GM19043 (cell line): ENCODE data around the gene ABL2.
"Not testable (repeated sequence)": the region's sequence is repeated elsewhere in the genome, so short reads cannot be mapped to it uniquely, and the experiment has no call there.

Experiments
- ATAC-seq: cut with Tn5 transposase; IDR thresholded peaks from one replicate; pipeline ENCODE4 v1.9.1; 2021; ENCODE audit warnings: low read depth; ENCODE audit not compliant: unreplicated experiment

The ABL2 gene

DNA sequence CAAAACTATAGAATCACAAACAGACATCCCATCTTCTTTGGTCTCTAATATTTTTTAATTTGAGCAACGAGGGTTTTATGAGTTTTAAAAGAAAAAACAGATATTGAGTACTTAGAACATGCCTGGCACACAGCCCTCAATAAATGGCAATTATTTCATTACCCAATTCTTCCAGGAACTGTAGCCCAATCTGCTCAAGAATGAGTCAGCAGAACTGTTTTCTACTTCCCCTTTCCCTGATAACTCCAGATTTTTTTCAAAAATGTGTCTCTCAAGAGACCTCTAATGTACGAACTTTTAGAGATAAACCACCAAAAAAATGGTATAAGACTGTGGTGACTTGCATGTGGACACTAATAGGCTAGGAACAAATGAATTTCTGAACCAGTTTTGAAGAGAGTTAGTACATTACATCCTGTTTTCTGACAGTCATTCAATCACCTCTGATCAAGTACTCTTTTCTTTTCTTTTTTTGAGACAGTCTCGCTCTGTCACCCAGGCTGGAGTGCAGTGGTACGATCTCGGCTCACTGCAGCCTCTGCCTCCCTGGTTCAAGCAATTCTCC is 11.5 kb downstream of the ABL2 start:
- ATAC-seq = no peak

DNA sequence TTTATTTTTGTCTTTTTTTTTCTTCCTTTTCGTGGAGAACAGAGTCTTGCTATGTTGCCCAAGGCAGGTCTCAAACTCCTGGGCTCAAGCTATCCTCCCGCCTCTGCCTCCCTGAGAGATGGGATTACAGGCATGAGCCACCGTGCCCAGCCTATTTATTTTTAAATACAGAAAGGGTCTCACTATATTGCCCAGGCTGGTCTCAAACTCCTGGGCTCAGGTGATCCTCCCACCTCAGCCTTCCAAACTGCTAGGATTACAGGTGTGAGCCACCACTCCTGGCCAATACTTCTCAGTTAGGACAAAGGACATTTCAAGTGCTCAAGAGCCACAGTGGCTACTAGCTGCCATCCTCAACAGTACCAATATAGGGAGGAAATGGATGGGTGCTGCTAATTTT is 16.2 kb downstream of the ABL2 start:
- ATAC-seq = not testable (repeated sequence)

DNA sequence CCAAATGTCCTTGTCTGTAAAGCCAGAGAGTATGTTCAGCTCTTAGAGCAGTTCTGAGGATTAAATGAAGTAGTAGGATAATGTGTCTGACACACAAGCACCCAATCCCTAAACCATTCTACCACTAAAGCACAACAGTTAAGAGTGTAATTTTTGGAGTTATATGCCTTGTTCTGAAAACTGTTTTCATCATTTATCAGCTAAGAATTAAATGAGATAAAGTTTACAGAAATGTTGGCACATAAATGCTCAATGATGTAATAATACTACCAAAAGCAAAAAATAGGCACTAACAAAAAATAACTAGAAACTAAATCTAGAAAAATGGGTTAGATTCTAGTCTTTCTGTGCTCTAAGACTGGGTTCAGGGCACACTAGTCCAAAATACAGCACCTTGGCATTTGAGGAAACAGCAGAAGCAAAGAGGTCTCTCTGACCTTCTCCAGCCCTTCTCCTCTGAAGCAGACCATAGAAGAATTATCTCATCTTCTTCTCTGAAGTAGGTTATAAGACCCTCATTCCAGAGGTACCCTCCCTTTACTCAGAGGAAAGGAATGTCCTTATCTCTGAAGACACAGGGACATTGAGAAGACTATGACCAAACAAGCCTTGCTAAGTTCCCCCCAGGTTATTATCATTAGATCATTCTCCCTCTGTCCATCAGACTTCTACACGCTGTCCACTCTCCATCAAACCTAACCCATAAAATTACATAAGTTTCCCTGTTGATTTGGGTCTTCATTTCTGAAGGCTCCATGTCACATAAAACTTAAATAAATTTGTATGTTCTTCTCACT is 20.6 kb downstream of the ABL2 start:
- ATAC-seq = no peak

DNA sequence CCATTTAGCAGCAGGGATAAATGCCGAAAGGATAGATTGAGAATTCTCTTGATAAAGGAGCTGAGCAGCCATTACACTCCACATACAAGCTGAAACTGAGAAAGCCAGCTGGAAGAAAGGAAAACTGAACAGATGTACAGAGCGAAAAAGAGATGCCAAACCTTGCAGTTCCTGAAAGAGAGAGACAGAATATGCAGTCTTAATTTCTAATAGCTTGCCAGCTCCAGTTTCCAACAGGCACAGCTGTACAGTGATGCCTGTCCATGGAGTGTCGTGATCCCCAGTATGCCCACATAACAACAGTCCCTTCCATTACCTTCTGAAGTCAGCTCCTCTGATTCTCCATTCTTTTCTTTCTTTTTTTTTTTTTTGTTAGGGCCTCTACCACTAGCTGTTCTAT is 22.7 kb downstream of the ABL2 start:
- ATAC-seq = no peak

DNA sequence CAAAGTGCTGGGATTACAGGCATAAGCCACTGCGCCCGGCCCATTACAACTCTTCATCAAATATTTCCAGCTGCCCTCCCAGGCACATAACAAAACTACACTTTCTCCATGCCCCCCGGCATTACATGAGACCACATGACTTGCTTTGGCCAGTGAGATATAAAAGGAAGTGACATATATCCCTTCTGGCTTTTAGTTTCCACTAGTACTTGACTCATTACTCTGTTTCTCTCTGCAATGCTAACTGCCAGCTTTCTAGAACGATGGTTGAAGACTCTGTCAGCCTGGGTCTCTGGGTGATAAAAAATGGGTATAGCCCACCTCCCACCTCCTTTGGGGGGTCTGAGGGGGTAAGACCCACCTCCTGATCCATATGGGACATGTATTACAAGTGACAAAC is 24.2 kb downstream of the ABL2 start:
- ATAC-seq = no peak

DNA sequence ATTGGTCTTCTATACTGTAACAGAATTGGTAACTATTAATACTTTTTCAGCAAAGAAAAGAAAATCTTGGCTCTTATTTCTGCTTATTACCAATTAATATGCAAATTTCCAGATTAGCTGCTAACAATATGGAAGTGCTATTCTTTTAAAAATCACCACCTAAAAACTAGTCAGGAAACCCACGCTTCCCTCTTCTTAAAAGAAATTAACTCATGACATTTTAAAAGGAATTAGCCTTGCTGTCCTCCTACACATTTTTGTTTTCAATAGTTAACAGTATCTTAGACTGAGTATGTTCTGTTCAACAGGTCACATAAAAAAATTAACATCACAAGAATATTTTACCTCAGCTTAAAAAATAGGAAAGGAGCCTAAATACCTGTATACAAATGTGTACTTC is 27.3 kb downstream of the ABL2 start:
- ATAC-seq = no peak

DNA sequence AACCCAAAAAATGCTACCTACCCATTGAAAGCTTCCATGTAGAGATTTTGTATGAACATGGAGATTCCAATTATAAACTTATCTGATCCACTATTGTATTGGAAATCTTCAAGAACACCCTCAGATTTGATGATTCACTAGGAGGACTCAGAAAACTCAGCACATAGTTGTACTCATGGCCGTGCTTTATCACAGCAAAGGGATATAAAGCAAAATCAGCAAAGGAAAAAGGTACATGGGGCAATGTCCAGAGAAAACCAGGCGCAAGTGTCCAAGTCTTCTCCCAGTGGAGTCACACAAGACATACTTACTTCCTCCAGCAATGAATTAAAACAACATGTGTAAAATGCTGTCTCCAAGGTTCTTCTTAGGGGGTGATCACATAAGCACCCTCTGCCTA is 28.9 kb downstream of the ABL2 start:
- no peak for ATAC-seq

DNA sequence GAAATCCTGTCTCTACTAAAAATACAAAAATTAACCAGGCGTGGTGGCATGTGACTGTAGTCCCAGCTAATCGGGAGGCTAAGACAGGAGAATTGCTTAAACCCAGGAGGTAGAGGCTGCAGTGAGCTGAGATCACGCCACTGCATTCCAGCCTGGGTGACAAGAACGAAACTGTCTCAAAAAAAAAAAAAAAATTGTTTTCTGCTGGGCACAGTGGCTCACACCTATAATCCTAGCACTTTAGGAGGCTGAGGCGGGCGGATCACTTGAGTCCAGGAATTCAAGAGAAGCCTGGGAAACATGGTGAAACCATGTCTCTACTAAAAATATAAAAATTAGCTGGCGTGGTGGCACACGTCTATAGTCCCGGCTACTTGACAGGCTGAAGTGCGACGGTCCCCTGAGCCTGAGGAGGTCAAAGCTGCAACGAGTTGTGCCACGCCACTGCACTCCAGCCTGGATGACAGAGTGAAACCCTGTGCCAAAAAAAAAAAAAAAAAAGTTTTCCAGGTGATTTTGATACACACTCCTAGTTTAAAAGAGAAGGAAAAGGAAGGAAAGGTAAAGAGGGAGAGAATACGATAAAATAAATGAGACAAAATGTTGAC is 31.7 kb downstream of the ABL2 start:
- ATAC-seq = no peak

DNA sequence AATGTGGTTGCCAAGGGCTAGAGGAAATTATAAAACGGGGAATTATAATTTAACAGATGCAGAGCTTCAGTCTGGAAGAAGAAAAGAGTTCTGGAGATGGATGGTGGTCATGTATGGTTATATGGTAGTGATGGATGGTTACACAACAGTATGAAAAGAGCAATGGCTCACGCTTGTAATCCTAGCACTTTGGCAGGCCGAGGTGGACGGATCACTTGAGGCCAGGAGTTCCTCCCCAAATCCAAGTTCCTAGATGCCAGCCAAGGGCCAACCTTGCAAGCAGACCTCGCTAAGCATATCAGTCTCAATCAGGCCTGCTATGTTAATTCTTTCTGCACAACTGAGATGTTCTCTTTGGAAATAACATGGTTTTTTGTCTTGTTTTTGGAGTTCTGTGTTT is 33.6 kb downstream of the ABL2 start:
- not testable (repeated sequence) for ATAC-seq

DNA sequence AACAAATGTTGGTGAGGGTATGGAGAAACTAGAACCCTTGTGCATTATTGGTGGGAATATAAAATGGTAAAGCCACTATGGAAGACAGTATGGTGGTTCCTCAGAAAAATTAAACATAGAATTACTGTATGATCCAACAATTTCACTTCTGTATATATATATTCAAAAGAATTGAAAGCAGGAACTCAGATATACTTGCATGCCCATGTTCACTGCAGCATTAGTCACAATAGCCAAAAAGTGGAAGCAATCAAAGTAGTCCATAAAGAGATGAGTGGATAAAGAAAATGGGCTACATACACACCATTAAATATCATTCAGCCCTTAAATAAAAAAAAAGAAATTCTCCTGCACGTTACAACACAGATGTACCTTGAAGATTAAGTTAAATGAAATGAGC is 34.1 kb downstream of the ABL2 start:
- no peak for ATAC-seq

DNA sequence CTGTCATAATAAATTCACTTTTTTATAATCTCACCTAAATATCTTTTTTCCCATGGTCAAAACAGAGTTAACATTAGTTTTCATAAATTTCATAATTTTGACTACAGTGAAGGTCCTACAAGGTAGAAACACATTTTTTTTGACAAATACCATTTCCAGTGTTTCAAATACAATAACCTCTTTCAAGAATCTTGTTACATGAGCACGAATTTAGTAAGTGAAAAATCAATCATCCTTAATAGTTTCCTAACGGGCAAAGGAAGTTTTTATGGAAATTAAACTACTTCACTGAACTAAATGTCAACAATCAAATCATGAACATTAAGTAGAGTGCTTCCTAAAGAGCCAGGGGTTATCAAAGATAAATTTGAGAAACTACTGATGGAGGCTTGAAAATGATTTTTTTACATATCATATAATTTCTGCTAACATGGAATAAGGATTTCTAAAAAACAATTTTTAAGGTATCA is 35.4 kb downstream of the ABL2 start:
- no peak for ATAC-seq

DNA sequence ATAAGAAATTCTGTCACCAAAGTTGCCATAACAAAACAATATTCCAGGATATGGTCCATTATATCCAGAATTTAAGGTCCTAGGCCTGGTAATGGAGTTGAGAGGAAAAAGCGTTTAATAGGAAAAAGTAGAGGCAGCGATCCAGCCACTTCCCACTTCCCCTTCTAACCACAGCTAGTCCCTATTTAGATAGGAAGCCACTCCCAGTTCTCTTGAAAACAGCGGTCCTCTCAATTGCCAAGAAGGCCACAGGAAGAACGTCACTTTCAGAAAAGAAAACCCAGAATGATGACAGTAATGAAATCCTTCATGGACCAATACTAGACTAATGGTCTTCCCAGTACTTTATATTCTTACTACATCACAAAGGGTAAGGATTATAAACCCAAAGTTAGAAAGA is 38.6 kb downstream of the ABL2 start:
- no peak for ATAC-seq

DNA sequence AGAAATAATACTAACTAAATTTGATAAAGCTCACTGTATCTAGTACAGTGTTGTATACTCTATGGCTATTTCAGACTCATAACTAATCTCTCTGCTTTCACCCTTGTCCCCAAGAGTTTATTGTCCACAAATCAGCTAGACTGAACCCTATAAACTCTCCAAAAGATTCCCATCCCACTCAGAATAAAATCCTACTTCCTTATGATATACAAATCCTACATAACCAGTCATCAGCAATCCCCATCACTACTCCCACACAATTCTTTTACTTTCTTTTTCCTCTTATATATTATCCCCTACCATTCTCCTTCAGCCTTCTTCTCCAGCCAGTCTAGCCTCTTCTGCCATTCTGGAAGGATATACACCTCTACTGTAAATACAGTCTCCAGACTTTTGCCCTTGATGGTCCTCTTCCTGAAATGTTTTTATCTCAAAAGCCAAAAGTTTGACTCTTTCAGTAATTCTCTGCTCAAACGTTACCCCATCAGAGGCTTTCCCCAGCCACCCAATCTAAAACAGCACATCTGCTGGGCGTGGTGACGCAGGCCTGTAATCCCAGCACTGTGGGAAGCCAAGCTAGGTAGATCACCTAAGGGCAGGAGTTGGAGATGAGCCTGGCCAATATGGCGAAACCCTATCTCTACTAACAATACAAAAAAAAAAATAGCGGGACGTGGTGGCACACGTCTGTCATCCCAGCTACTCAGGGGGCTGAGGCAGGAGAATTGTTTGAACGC is 41.6 kb downstream of the ABL2 start:
- ATAC-seq = no peak

DNA sequence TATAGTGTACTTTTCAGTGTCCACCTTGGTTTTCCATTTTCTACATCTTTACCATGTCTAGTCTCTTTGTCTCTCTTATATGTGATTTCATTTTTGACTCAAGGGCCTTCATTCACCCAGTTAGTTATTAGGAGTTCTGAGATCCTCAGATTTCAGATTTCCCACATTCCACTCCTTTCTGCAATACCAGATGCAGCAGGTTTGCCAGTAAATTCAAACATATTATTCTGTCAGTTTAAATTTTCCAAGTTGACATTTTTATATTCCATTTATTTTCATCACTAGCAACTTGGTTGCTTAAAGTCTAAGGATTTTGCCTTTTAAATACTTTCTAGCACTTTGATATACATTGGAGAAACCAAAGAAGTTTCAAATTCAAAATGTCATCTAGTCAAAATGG is 42.4 kb downstream of the ABL2 start:
- ATAC-seq = no peak

DNA sequence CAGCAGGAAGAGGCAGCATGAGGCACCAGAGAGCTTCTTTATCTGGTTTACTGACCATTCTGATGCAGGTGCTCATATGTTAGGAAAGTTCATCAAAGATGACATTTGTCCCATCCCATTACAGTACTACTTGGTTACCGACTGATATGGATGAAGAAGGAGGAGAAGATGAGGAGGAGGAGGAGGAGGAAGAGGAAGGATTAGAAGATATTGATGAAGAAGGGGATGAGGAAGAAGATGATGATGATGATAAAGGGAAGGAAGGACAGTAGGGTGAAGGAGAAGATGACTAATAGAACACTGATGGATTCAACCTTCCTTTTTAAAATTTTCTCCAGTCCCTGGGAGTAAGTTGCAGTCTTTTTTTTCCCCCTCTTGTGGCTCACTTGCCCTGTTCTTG is 45.1 kb downstream of the ABL2 start:
- ATAC-seq = no peak

DNA sequence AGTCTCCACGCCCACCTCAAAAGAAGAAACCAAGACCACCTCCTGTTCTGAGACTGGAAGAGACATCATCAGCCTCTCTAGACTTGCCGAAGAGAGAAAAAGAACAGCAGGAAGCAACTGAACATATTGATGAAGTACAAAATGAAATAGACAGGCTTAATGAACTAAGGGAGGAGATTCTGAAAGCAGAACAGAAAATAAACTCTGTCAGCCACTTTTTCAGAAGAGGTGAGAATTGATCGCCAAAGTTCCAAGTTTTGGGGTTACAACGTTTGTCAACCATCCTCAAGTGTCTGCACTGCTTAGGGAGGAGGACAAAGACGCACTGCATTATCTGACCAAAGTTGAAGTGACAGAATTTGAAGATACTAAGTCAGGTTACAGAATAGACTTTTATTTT is 45.6 kb downstream of the ABL2 start:
- no peak for ATAC-seq

DNA sequence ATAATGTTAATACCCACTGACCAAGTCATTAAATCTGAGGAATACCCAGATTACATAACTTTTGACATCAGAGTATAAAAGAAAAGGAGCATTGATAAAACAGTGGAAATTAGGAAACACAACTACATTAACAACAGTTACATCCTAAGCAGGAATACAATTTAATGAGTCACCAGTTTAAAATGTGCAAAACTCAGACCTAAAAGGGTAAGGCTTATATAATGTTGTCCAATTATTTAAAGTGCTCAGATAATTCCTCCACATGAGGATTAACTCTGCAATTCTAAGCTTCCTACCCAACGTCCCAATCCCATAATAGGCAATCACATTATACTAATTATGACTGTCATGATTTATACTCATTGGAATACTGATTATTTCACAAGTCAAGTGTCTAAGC is 50.5 kb downstream of the ABL2 start:
- ATAC-seq = no peak

DNA sequence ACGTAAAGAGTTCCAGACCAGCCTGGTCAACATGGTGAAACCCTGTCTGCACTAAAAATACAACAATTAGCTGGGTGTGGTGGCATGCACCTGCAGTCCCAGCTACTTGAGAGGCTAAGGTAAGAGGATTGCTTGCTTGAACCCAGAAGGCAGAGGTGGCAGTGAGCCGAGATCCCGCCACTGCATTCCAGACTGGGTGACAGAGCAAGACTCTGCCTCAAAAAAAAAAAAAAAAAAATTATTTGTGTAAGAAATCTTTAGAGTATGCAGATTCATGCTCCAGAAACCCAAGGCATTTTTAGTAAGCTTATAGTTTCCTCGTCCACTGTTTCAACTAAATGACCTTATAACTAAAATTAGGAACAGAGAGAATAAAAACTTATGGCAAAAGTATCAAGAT is 51.3 kb downstream of the ABL2 start:
- no peak for ATAC-seq

DNA sequence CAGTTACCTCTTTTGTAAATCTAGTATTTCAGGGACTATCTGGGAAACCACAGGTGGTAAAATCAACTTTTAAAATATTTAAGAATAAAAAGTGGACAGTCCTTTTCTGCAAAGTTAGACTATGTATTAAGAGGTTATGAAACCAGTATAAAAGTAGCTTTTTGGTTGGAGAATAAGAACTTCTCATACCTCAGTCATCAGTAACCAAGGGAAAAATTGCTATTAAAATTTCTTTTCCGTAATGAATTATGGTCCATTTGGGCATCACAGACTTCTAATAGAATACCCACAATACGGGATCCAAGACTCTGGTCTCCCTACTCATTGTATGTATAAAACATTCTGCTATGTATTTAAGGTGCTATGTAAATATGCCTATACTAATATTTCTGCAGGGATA is 51.9 kb downstream of the ABL2 start:
- no peak for ATAC-seq

DNA sequence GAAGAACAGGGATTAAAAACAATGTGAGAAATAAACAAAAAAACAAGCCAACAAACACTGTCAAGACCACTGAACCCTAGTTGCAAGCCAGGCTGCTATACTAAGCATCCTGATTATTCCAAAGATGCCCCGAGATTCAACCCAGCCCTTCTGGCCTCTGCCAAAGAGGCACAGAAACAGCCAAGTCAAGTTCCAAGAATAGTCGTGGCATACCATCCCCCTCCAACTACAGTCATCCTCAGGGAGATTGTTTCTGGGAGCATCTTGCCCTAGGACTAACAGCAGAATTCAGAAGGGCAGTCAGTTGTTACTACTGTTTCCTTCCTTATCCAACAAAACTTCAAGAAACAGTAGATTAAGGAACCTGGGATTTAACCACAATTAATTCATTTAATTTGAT is 52.3 kb downstream of the ABL2 start:
- no peak for ATAC-seq
